IMR-90 (cell line): ENCODE data around the gene TMEM252. TPM values are rescaled to one million over a fixed set of nuclear protein-coding genes. Genes with fewer than 3 reads are reported as not detected.

Experiments used
- ATAC-seq: fragments of 200-7000 bp; cut with Tn5 transposase; 2 replicates; pipeline ENCODE4 v1.9.1; 2020; ENCODE audit warnings: low read depth, mild to moderate bottlenecking, moderate library complexity
- BruUV-seq: library from RNA; stranded (reverse); fragments of 400-500 nt; replicated peaks from 2 replicates; lab custom pipeline; 2021; lab: Mats Ljungman, UMichigan
- CTCF ChIA-PET: fragments of 300-600 bp; formaldehyde crosslinking; extraction: SDS; loops from one replicate; lab custom pipeline; 2021; ENCODE audit warnings: antibody characterized with exemption; lab: Yijun Ruan, JAX
- POLR2A ChIA-PET: fragments of 300-600 bp; sonication (Branson Sonifier 250); formaldehyde crosslinking; loops from one replicate; lab custom pipeline; 2022; ENCODE audit warnings: antibody characterized with exemption; ENCODE audit not compliant: unreplicated experiment; lab: Charles Lee
- DNase-seq: peaks from one replicate; pipeline ENCODE4 v3.0.0; 2013
- H2AFZ ChIP-seq: replicated peaks from 2 replicates; pipeline ENCODE3; 2013; ENCODE audit warnings: low read length, mild to moderate bottlenecking; ENCODE audit not compliant: poor library complexity
- H2AK5ac ChIP-seq: 2 replicates; pipeline ENCODE4 v1.6.1; 2013; ENCODE audit warnings: low read depth, low read length, inconsistent platforms
- H2AK9ac ChIP-seq: replicated peaks from 2 replicates; pipeline ENCODE3; 2013; ENCODE audit warnings: mild to moderate bottlenecking, low read depth, low read length, moderate library complexity; ENCODE audit not compliant: poor library complexity
- H2BK120ac ChIP-seq: 2 replicates; pipeline ENCODE4 v1.6.1; 2013; ENCODE audit warnings: low read depth, low read length, inconsistent platforms
- H2BK15ac ChIP-seq: 3 replicates; pipeline ENCODE4 v1.6.1; 2013; ENCODE audit warnings: low read depth, low read length, inconsistent platforms
- H2BK20ac ChIP-seq: 2 replicates; pipeline ENCODE4 v1.6.1; 2013; ENCODE audit warnings: low read depth, mild to moderate bottlenecking, inconsistent platforms, low read length, moderate library complexity
- H2BK5ac ChIP-seq: 2 replicates; pipeline ENCODE4 v1.6.1; 2013; ENCODE audit warnings: mild to moderate bottlenecking, low read depth, low read length, inconsistent platforms; ENCODE audit not compliant: poor library complexity, severe bottlenecking
- H3K14ac ChIP-seq: replicated peaks from 2 replicates; pipeline ENCODE4 v1.6.1; 2013; ENCODE audit warnings: low read depth, low read length, inconsistent platforms
- H3K18ac ChIP-seq: 2 replicates; pipeline ENCODE4 v1.6.1; 2013; ENCODE audit warnings: low read depth, low read length, control low read depth
- H3K23ac ChIP-seq: 2 replicates; pipeline ENCODE4 v1.6.1; 2013; ENCODE audit warnings: low read depth, low read length, inconsistent platforms
- H3K27ac ChIP-seq: 2 replicates; pipeline ENCODE4 v1.5.1; 2013; ENCODE audit warnings: mild to moderate bottlenecking, control low read depth, low read length; ENCODE audit not compliant: insufficient read depth
- H3K27me3 ChIP-seq: 2 replicates; pipeline ENCODE4 v1.6.1; 2013; ENCODE audit warnings: low read length; ENCODE audit not compliant: control insufficient read depth, insufficient read depth
- H3K36me3 ChIP-seq: 2 replicates; pipeline ENCODE4 v1.6.1; 2013; ENCODE audit warnings: low read length, mixed read lengths; ENCODE audit not compliant: control insufficient read depth, insufficient read depth
- H3K4ac ChIP-seq: 2 replicates; pipeline ENCODE4 v1.6.1; 2013; ENCODE audit warnings: low read depth, low read length, inconsistent platforms
- H3K4me1 ChIP-seq: 2 replicates; pipeline ENCODE4 v1.6.1; 2013; ENCODE audit warnings: low read length, mixed read lengths; ENCODE audit not compliant: control insufficient read depth, insufficient read depth
- H3K4me2 ChIP-seq: 2 replicates; pipeline ENCODE4 v1.6.1; 2013; ENCODE audit warnings: low read depth, mild to moderate bottlenecking, control low read depth, low read length, moderate library complexity
- H3K4me3 ChIP-seq: 2 replicates; pipeline ENCODE4 v1.5.1; 2013; ENCODE audit warnings: low read depth, mild to moderate bottlenecking, control low read depth, low read length, moderate library complexity; ENCODE audit not compliant: insufficient read depth
- H3K56ac ChIP-seq: 2 replicates; pipeline ENCODE4 v1.6.1; 2013; ENCODE audit warnings: low read length, inconsistent platforms; ENCODE audit not compliant: insufficient read depth; ENCODE audit errors: extremely low read depth
- H3K79me1 ChIP-seq, 2 experiments: 2 replicates each; pipeline ENCODE4 v1.6.1; 2013; ENCODE audit warnings: low read length in 2 of 2, inconsistent platforms in 1 of 2, low read depth in 1 of 2
- H3K9ac ChIP-seq: 2 replicates; pipeline ENCODE4 v1.6.1; 2013; ENCODE audit warnings: low read depth, low read length, control low read depth
- H3K9me1 ChIP-seq: 2 replicates; pipeline ENCODE4 v1.6.1; 2013; ENCODE audit warnings: low read length, inconsistent platforms; ENCODE audit not compliant: insufficient read depth
- H3K9me3 ChIP-seq: 2 replicates; pipeline ENCODE4 v1.6.1; 2013; ENCODE audit warnings: low read length; ENCODE audit not compliant: control insufficient read depth, insufficient read depth
- H4K20me1 ChIP-seq: 2 replicates; pipeline ENCODE4 v1.6.1; 2013; ENCODE audit warnings: low read length, inconsistent platforms; ENCODE audit not compliant: insufficient read depth
- H4K5ac ChIP-seq: 2 replicates; pipeline ENCODE4 v1.6.1; 2013; ENCODE audit warnings: mild to moderate bottlenecking, low read depth, low read length, control low read depth
- H4K8ac ChIP-seq, 2 experiments: 2 replicates each; pipeline ENCODE4 v1.6.1; 2013; ENCODE audit warnings: low read depth in 2 of 2, low read length in 2 of 2, control low read depth in 1 of 2, inconsistent platforms in 1 of 2
- H4K91ac ChIP-seq: 2 replicates; pipeline ENCODE4 v1.6.1; 2013; ENCODE audit warnings: low read depth, low read length, inconsistent platforms; ENCODE audit not compliant: insufficient read depth
- BHLHE40 ChIP-seq: fragments of 150-350 bp; IDR thresholded peaks from 2 replicates; pipeline ENCODE4 v1.6.1; 2016; ENCODE audit warnings: mild to moderate bottlenecking, low read depth, low read length
- CHD1 ChIP-seq: IDR thresholded peaks from 2 replicates; pipeline ENCODE4 v1.6.1; 2012; ENCODE audit warnings: low read depth, low read length, improper control_type of control experiment
- CTCF ChIP-seq: conservative IDR thresholded peaks from 2 replicates; pipeline ENCODE4 v1.5.1; 2012; ENCODE audit warnings: mild to moderate bottlenecking, low read depth, low read length, improper control_type of control experiment
- ELK1 ChIP-seq: fragments of 150-350 bp; IDR thresholded peaks from 2 replicates; pipeline ENCODE4 v1.6.1; 2016; ENCODE audit warnings: low read depth, mild to moderate bottlenecking, low read length, moderate library complexity, borderline replicate concordance
- MAFK ChIP-seq: IDR thresholded peaks from 2 replicates; pipeline ENCODE4 v1.6.1; 2012; ENCODE audit warnings: low read depth, low read length, improper control_type of control experiment
- MAZ ChIP-seq: IDR thresholded peaks from 2 replicates; pipeline ENCODE4 v1.6.1; 2012; ENCODE audit warnings: low read depth, mild to moderate bottlenecking, low read length, improper control_type of control experiment, moderate library complexity, borderline replicate concordance
- MXI1 ChIP-seq: IDR thresholded peaks from 2 replicates; pipeline ENCODE4 v1.6.1; 2012; ENCODE audit warnings: low read depth, mild to moderate bottlenecking, low read length, moderate library complexity, borderline replicate concordance
- NFE2L2 ChIP-seq: fragments of 150-350 bp; IDR thresholded peaks from 2 replicates; pipeline ENCODE4 v1.6.1; 2016; ENCODE audit warnings: low read depth, mild to moderate bottlenecking, low read length
- POLR2A ChIP-seq: IDR thresholded peaks from 2 replicates; pipeline ENCODE4 v1.6.1; 2012; ENCODE audit warnings: mild to moderate bottlenecking, low read depth, low read length
- RAD21 ChIP-seq: IDR thresholded peaks from 2 replicates; pipeline ENCODE4 v1.6.1; 2012; ENCODE audit warnings: low read length, improper control_type of control experiment
- RCOR1 ChIP-seq: IDR thresholded peaks from 2 replicates; pipeline ENCODE4 v1.6.1; 2012; ENCODE audit warnings: mild to moderate bottlenecking, low read length, improper control_type of control experiment; ENCODE audit not compliant: insufficient replicate concordance
- RFX5 ChIP-seq: IDR thresholded peaks from 2 replicates; pipeline ENCODE4 v1.8.0; 2012; ENCODE audit warnings: low read depth, mild to moderate bottlenecking, low read length, moderate library complexity
- SMC3 ChIP-seq: fragments of 150-350 bp; IDR thresholded peaks from 2 replicates; pipeline ENCODE4 v1.6.1; 2016; ENCODE audit warnings: low read depth, mild to moderate bottlenecking, antibody characterized with exemption, low read length, moderate library complexity
- WGBS, 2 experiments: methylation state at CpG; one replicate each; pipeline versions ENCODE4 v1.1.5 to v1.1.7; 2013; ENCODE audit warnings: missing lambda C conversion rate in 2 of 2; ENCODE audit not compliant: insufficient read length in 1 of 2; ENCODE audit errors: extremely low coverage in 2 of 2; 5-methylcytosine and 5-hydroxymethylcytosine counted together
- dilution Hi-C: fragments of 300-500 bp; cut with HindIII; formaldehyde crosslinking; loops from one replicate; pipeline ENCODE4 v1.14.3; 2018; ENCODE audit warnings: low sequenced_read_pairs; ENCODE audit not compliant: unreplicated experiment
- in situ Hi-C: fragments of 300-500 bp; cut with MboI; formaldehyde crosslinking; loops from 3 replicates; pipeline ENCODE4 v1.14.3; 2019; ENCODE audit warnings: low sequenced_read_pairs, inconsistent platforms, mixed read lengths
- intact Hi-C: fragments of 100-400 bp; cut with micrococcal nuclease; formaldehyde crosslinking; loops from 2 replicates; pipeline ENCODE4 v1.10.0; 2022
- polyA plus RNA-seq, 3 experiments: library from polyadenylated mRNA; depleted of rRNA; stranded (reverse); fragments of >200 nt; gene quantifications; 2 replicates each; pipeline ENCODE4 v1.2.3, GENCODE V29; 2012; ENCODE audit warnings: low replicate concordance in 1 of 3
- total RNA-seq: library from RNA; depleted of rRNA; stranded (reverse); fragments of >200 nt; gene quantifications from 2 replicates; pipeline ENCODE4 v1.2.3, GENCODE V29; 2012
- TF ChIP-seq, protein P1 (sequence below): fragments of 150-350 bp; IDR thresholded peaks from 2 replicates; pipeline ENCODE4 v1.6.1; 2017; ENCODE audit warnings: mild to moderate bottlenecking, antibody characterized with exemption, low read length, low read depth

TMEM252 gene
- total and polyA plus RNA-seq, 2 of the 4 experiments (the other 2 are of a cell fraction) = not detected

DNA sequence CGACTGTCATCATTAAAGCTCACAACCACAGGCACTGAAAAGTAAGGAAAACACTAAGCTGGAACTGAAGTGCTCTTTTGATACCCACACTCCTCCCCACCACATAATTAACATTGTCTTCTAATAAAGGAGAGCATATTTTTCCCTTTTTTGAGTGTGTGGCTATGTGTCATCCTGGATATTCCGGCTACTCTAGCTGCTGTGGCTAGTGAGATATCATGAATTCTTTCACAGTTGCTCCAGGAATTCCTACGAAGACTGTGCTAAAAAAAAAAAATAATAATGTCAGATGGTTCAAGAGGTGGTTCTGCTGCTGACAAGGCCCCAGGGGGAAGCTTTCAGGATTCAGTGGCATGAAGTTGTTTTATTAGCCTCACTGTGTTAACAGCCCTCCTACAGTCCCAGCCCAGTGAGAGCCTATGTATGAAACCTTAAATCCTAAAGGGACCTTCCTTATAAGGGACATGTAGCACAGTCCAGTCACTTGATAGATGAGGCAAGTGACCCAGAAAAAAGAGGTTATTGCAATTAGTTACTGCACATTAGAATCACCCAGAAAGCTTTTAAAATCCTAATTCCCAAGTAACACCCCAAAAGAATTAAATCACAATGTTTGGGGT lies 46.6 kb downstream of the TMEM252 start:
- H2BK120ac ChIP-seq = no peak overlapping the region
- H3K9me3 ChIP-seq = no peaks in the 10 kb centered on the region
- no peak overlapping the region for H2AFZ ChIP-seq
- H3K18ac ChIP-seq = peak overlapping the region; percentile 65; the same call in 1 of the 2 replicates
- DNase-seq (peak; percentile 39), ATAC-seq (peak; percentile 76)
- no peak overlapping the region for H4K91ac ChIP-seq
- H3K4me2 ChIP-seq = peak overlapping the region; percentile 12; the same call in 1 of the 2 replicates
- H2AK5ac ChIP-seq = no peak overlapping the region
- no TSS peak for BruUV-seq
- dilution Hi-C loops (no loop called here), intact Hi-C loops (no loop called here), in situ Hi-C loops (no loop called here)
- H3K9ac ChIP-seq = peak overlapping the region; percentile 29; the same call in 1 of the 2 replicates
- H3K14ac ChIP-seq = no peak overlapping the region
- H4K5ac ChIP-seq = no peak overlapping the region
- peak overlapping the region; percentile 28 for H2BK5ac ChIP-seq
- no peak overlapping the region for H2AK9ac ChIP-seq
- WGBS, 2 experiments = 40% methylated on average over 1 of the region's 3 CpGs; no CpG with 5 or more reads in 1 of the 2 experiments
- H3K56ac ChIP-seq = no peak overlapping the region
- TF ChIP-seq SMC3 (no peak), RFX5 (no peak), RCOR1 (no peak), RAD21 (no peak), MXI1 (no peak), NFE2L2 (no peak), ELK1 (no peak), CHD1 (no peak), MAFK (no peak), CTCF (no peak), MAZ (no peak), BHLHE40 (no peak), POLR2A (no peak)
- TF ChIP-seq, protein P1, sequence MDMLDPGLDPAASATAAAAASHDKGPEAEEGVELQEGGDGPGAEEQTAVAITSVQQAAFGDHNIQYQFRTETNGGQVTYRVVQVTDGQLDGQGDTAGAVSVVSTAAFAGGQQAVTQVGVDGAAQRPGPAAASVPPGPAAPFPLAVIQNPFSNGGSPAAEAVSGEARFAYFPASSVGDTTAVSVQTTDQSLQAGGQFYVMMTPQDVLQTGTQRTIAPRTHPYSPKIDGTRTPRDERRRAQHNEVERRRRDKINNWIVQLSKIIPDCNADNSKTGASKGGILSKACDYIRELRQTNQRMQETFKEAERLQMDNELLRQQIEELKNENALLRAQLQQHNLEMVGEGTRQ = no peak
- H3K27ac ChIP-seq = no peak overlapping the region
- no peaks in the 10 kb centered on the region for H4K20me1 ChIP-seq
- no peak overlapping the region; the same call in 2 of the 3 replicates for H2BK15ac ChIP-seq
- no peak overlapping the region for H3K4ac ChIP-seq
- H2BK20ac ChIP-seq = 0 out of 2 replicates have a peak overlapping the region, but pooled peaks have one; percentile 46
- H3K4me3 ChIP-seq = no peak overlapping the region
- H4K8ac ChIP-seq = peak overlapping the region in 1 of 2 experiments; percentile 45; a peak in 1 of 4 replicates
- no peak overlapping the region for H3K23ac ChIP-seq
- no peaks in the 10 kb centered on the region for H3K79me1 ChIP-seq
- no peaks in the 10 kb centered on the region for H3K9me1 ChIP-seq
- ChIA-PET POLR2A (interaction anchor here (0.5 kb wide), 1 partner anchor 26 kb away, joined by 3 read pairs; no protein-coding TSS in a partner anchor), CTCF (interaction anchor here (0.7 kb wide), 1 partner anchor 14 kb away, joined by 4 read pairs; no protein-coding TSS in a partner anchor)
- H3K4me1 ChIP-seq = peaks cover 4% of the 10 kb centered on the region; the same call in 1 of the 2 replicates
- no peaks in the 10 kb centered on the region for H3K36me3 ChIP-seq
- no peaks in the 10 kb centered on the region for H3K27me3 ChIP-seq
